ENCODE measurements around the gene NUP188.

Gene NUP188

GRCh38 chr9:129027685-129028191 lies 80.2 kb downstream of the NUP188 start (continued):
- no peak for TF ChIP-seq KLF1 (tag by site-specific recombination; IDR thresholded peaks at IDR 0.05)
- no peak for TF ChIP-seq ZNF223 (tag by site-specific recombination; IDR thresholded peaks at IDR 0.05)
- no peak; the same call in 1 of the 2 replicates for TF ChIP-seq ZEB2 (tag by site-specific recombination; IDR thresholded peaks at IDR 0.05)
- TF ChIP-seq ZNF248 (tag by site-specific recombination; IDR thresholded peaks at IDR 0.05): no peak
- TF ChIP-seq ZNF211 (tag by site-specific recombination; IDR thresholded peaks at IDR 0.05; ENCODE audit: low read depth): no peak
- no peak for TF ChIP-seq ZNF280D (tag by site-specific recombination; IDR thresholded peaks at IDR 0.05)
- no peak for TF ChIP-seq ZNF670 (tag by site-specific recombination; IDR thresholded peaks at IDR 0.05; ENCODE audit: low read depth)
- no peak for TF ChIP-seq REST (tag by site-specific recombination; IDR thresholded peaks at IDR 0.05)
- no peak for TF ChIP-seq ZBTB49 (tag by site-specific recombination; IDR thresholded peaks at IDR 0.05; ENCODE audit: low read depth)
- TF ChIP-seq ZNF654 (tag by site-specific recombination; IDR thresholded peaks at IDR 0.05; ENCODE audit: low read depth): no peak
- no peak for TF ChIP-seq HOXA7 (CRISPR knock-in tag; IDR thresholded peaks at IDR 0.05; ENCODE audit: borderline replicate concordance)
- no peak for TF ChIP-seq ZBTB1 (tag by site-specific recombination; IDR thresholded peaks at IDR 0.05)
- TF ChIP-seq ZNF423 (tag by site-specific recombination; IDR thresholded peaks at IDR 0.05): peak; percentile 77
- no peak for TF ChIP-seq ZNF610 (tag by site-specific recombination; IDR thresholded peaks at IDR 0.05; ENCODE audit: borderline replicate concordance)
- 0 out of 2 replicates have a peak, but pooled peaks have one; percentile 10 for TF ChIP-seq ZSCAN30 (tag by site-specific recombination; IDR thresholded peaks at IDR 0.05)
- TF ChIP-seq ZNF692 (tag by site-specific recombination; IDR thresholded peaks at IDR 0.05): no peak; the same call in 1 of the 2 replicates
- no peak for TF ChIP-seq ZSCAN23 (tag by site-specific recombination; IDR thresholded peaks at IDR 0.05)
- no peak for TF ChIP-seq ZNF239 (tag by site-specific recombination; IDR thresholded peaks at IDR 0.05)
- no peak for TF ChIP-seq ZNF26 (tag by site-specific recombination; IDR thresholded peaks at IDR 0.05)
- peak; percentile 71 for TF ChIP-seq ZBTB48 (tag by site-specific recombination; IDR thresholded peaks at IDR 0.05)
- TF ChIP-seq TRIM28 (IDR thresholded peaks at IDR 0.05; ENCODE audit: borderline replicate concordance, low read length): no peak
- TF ChIP-seq HOXC10 (CRISPR knock-in tag; IDR thresholded peaks at IDR 0.05): no peak
- no peak for TF ChIP-seq ZNF558 (tag by site-specific recombination; IDR thresholded peaks at IDR 0.05)
- TF ChIP-seq ZNF521 (tag by site-specific recombination; IDR thresholded peaks at IDR 0.05): no peak
- no peak for TF ChIP-seq TSHZ1 (tag by site-specific recombination; IDR thresholded peaks at IDR 0.05; ENCODE audit: borderline replicate concordance)

All from HEK293 (cell line).